DMS153 treated with DMSO at 0.1 percent for 48 hours (cell line): ENCODE data around the gene WSCD2.

ENCODE experiments used
- DNase-seq: peaks from one replicate; lab custom pipeline; 2025; ENCODE audit not compliant: unreplicated experiment; lab: John Stamatoyannopoulos, UW

WSCD2 gene

GRCh38 chr12:108107293-108107692 is 21.8 kb upstream of the WSCD2 start:
- no peak for DNase-seq

GRCh38 chr12:108109504-108109903 is 19.6 kb upstream of the WSCD2 start:
- DNase-seq, result no peak

GRCh38 chr12:108109954-108110353 is 19.1 kb upstream of the WSCD2 start:
- no peak for DNase-seq

GRCh38 chr12:108110844-108111243 is 18.2 kb upstream of the WSCD2 start:
- no peak for DNase-seq

GRCh38 chr12:108112832-108113556 is 16.1 kb upstream of the WSCD2 start:
- no peak for DNase-seq

- DNase-seq, result no peak
Measured at GRCh38 chr12:108115123-108116121, 13.7 kb upstream of the WSCD2 start.

GRCh38 chr12:108116254-108116653 is 12.8 kb upstream of the WSCD2 start:
- DNase-seq, result no peak

- DNase-seq, result no peak
Measured at GRCh38 chr12:108116699-108117098, 12.4 kb upstream of the WSCD2 start.

GRCh38 chr12:108117163-108117849 is 11.8 kb upstream of the WSCD2 start:
- DNase-seq, result no peak

GRCh38 chr12:108117902-108118301 is 11.2 kb upstream of the WSCD2 start:
- DNase-seq, result no peak

- no peak for DNase-seq
Measured at GRCh38 chr12:108119126-108119973, 9.7 kb upstream of the WSCD2 start.

GRCh38 chr12:108119974-108120862 is 8.9 kb upstream of the WSCD2 start:
- DNase-seq, result no peak

GRCh38 chr12:108120863-108121165 is 8.3 kb upstream of the WSCD2 start:
- DNase-seq, result no peak

GRCh38 chr12:108121320-108121719 is 7.8 kb upstream of the WSCD2 start:
- no peak for DNase-seq

GRCh38 chr12:108121728-108122471 is 7.2 kb upstream of the WSCD2 start:
- no peak for DNase-seq

GRCh38 chr12:108122644-108123043 is 6.4 kb upstream of the WSCD2 start:
- no peak for DNase-seq

- no peak for DNase-seq
Measured at GRCh38 chr12:108123402-108123801, 5.7 kb upstream of the WSCD2 start.

- DNase-seq, result no peak
Measured at GRCh38 chr12:108125073-108125472, 4.0 kb upstream of the WSCD2 start.

- no peak for DNase-seq
Measured at GRCh38 chr12:108126212-108126611, 2.9 kb upstream of the WSCD2 start.
